OCI-LY3 (cell line): Measurements from ENCODE around the gene SEZ6L.

Source experiments
- CTCF ChIP-seq: fragments of 200-600, 300-600 bp; sonication (generic); IDR thresholded peaks from 2 replicates; pipeline ENCODE4 v1.5.1; 2014; ENCODE audit warnings: antibody characterized with exemption, low read length, low read depth
- EZH2phosphoT487 ChIP-seq: fragments of 200-600 bp; shearing (Covaris generic); IDR thresholded peaks from 2 replicates; pipeline ENCODE4 v1.6.1; 2018; ENCODE audit warnings: antibody characterized with exemption, mixed run types, low read depth

- no peak for TF ChIP-seq EZH2phosphoT487
- no peak for TF ChIP-seq CTCF
These were observed 173.6 kb downstream of the SEZ6L start for GRCh38 chr22:26342745-26343410.
